Sigmoid colon (tissue), 7 donors: ENCODE measurements around the gene TTC32. TPM values are rescaled to one million over a fixed set of nuclear protein-coding genes. Genes with fewer than 3 reads are reported as not detected.
A peak's percentile ranks its signal among the peaks of the same experiment; 100 is the strongest.

Experiments used
- DNase-seq: peaks from one replicate; pipeline ENCODE4 v3.0.0-alpha.2; 2019
- H3K27ac ChIP-seq, 4 donors: fragments of 200-600 bp; sonication (generic); one replicate each; pipeline ENCODE4 v1.5.1; 2016 to 2019; ENCODE audit warnings: mild to moderate bottlenecking in 1 of 4
- H3K27me3 ChIP-seq, 3 donors: fragments of 200-600 bp; sonication (generic); one replicate each; pipeline ENCODE4 v1.5.1; 2019; ENCODE audit warnings: mild to moderate bottlenecking in 1 of 3
- H3K36me3 ChIP-seq, 4 donors: fragments of 200-600 bp; sonication (generic); one replicate each; pipeline ENCODE4 v1.5.1; 2016 to 2019
- H3K4me1 ChIP-seq, 4 donors: fragments of 200-600 bp; sonication (generic); one replicate each; pipeline ENCODE4 v1.5.1; 2017 to 2019
- H3K4me3 ChIP-seq, 4 donors: fragments of 200-600 bp; sonication (generic); one replicate each; pipeline ENCODE4 v1.5.1; 2017 to 2019; ENCODE audit warnings: mild to moderate bottlenecking in 2 of 4, moderate library complexity in 1 of 4
- H3K9me3 ChIP-seq, 4 donors: fragments of 200-600 bp in 3 of 4; sonication (generic) in 3 of 4; one replicate each; pipeline versions ENCODE4 v1.5.1 to v1.6.1; 2013 to 2019
- EP300 ChIP-seq, 4 donors: sonication (generic); formaldehyde crosslinking; IDR thresholded peaks; one replicate each; pipeline ENCODE4 v1.6.1; 2017; ENCODE audit warnings: antibody characterized with exemption in 4 of 4
- POLR2A ChIP-seq, 2 donors: fragments of 450-650 bp; IDR thresholded peaks; one replicate each; pipeline ENCODE4 v1.6.1; 2016; ENCODE audit warnings: antibody characterized with exemption in 2 of 2, mild to moderate bottlenecking in 2 of 2, moderate library complexity in 2 of 2
- POLR2AphosphoS5 ChIP-seq, 4 donors: sonication (generic); formaldehyde crosslinking; IDR thresholded peaks; one replicate each; pipeline ENCODE4 v1.6.1; 2017; ENCODE audit warnings: antibody characterized with exemption in 4 of 4
- WGBS, 2 donors: extraction: QIAGEN DNeasy Blood & Tissue Kit; methylation state at CpG; one replicate each; pipeline ENCODE4 v1.1.7; 2013; 5-methylcytosine and 5-hydroxymethylcytosine counted together
- intact Hi-C: fragments of 100-400 bp; cut with DNase I; formaldehyde crosslinking; loops from one replicate; pipeline ENCODE4 v1.15.1; 2023
- polyA plus RNA-seq, 3 donors: library from polyadenylated mRNA; stranded (reverse); fragments of 200-250 nt; gene quantifications; one replicate each; pipeline ENCODE4 v1.2.3, GENCODE V29; 2013
- total RNA-seq, 4 donors: library from RNA; depleted of rRNA; stranded (reverse); fragments of >200 nt; gene quantifications; one replicate each; pipeline ENCODE4 v1.1.0, GENCODE V29; 2016
- TF ChIP-seq, protein P1 (sequence below), 4 experiments: fragments of 450-650 bp in 3 of 4; fragments of 200-600 bp in 1 of 4; IDR thresholded peaks; one replicate each; pipeline ENCODE4 v1.5.1; 2016 to 2019; ENCODE audit warnings: antibody characterized with exemption in 4 of 4, mild to moderate bottlenecking in 3 of 4, moderate library complexity in 2 of 4
- donor health status: healthy with polysubstance abuse.
- donor health status: Bipolar disorder and iron deficiency.
- donor health status: healthy.

Gene TTC32
- total and polyA plus RNA-seq, 7 donors: 7.3 to 21.6 (median 12.8) TPM

DNA sequence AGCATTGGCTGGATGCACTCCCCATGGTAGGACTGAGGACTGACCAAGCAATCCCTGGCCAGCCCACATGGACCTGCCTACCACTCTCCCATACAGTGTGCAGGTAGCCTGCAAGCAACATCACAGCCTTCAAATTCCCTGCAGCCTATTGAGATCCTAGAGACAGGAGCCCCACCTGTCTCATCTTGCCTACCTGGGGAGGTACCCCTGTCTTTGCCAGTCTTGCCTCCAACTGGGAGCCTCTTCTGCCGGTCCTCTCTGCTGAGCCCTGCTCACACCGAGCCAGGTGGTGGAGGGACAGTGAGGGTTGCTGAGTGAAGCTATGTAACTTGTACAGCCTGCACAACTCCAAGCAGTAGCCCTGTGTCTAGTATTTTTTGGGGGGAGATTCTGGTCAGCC is 29.9 kb downstream of the TTC32 start:
- DNase-seq: peak; percentile 41
- peaks cover 0 to 10% (median 9%) of the 10 kb centered on the region in 4 donors for H3K4me1 ChIP-seq
- intact Hi-C loops: no loop called here
- H3K9me3 ChIP-seq: no peaks in the 10 kb centered on the region
- WGBS, 2 donors: 95% methylated on average over 2 of the region's 2 CpGs
- TF ChIP-seq, protein P1, sequence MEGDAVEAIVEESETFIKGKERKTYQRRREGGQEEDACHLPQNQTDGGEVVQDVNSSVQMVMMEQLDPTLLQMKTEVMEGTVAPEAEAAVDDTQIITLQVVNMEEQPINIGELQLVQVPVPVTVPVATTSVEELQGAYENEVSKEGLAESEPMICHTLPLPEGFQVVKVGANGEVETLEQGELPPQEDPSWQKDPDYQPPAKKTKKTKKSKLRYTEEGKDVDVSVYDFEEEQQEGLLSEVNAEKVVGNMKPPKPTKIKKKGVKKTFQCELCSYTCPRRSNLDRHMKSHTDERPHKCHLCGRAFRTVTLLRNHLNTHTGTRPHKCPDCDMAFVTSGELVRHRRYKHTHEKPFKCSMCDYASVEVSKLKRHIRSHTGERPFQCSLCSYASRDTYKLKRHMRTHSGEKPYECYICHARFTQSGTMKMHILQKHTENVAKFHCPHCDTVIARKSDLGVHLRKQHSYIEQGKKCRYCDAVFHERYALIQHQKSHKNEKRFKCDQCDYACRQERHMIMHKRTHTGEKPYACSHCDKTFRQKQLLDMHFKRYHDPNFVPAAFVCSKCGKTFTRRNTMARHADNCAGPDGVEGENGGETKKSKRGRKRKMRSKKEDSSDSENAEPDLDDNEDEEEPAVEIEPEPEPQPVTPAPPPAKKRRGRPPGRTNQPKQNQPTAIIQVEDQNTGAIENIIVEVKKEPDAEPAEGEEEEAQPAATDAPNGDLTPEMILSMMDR (IDR thresholded peaks at IDR 0.05): no peak
- TF ChIP-seq POLR2A (IDR thresholded peaks at IDR 0.05): no peak
- no peak overlapping the region for H3K4me3 ChIP-seq
- H3K27me3 ChIP-seq: peaks cover 0 to 17% (median 8%) of the 10 kb centered on the region in 3 donors
- H3K27ac ChIP-seq: no peak overlapping the region
- no peaks in the 10 kb centered on the region for H3K36me3 ChIP-seq

DNA sequence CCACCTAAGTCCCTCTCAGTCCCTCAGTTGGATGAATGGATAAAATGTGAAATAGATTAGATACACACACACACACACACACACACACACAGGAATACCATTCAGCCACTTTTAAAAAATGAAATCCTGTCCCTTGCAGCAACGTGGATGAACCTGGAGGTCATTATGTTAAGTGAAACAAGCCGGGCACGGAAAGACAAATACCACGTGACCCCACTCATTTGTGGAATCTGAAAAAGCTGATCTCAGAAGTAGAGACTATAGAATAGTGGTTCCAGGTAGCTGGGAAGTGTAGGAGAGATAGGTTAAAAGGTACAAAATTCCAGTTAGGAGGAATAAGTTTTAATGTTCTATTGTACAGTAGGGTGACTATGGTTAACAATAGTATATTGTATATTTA is 31.0 kb downstream of the TTC32 start:
- H3K36me3 ChIP-seq: no peaks in the 10 kb centered on the region
- H3K27me3 ChIP-seq: peaks cover 0 to 17% (median 8%) of the 10 kb centered on the region in 3 donors
- TF ChIP-seq POLR2A (IDR thresholded peaks at IDR 0.05): no peak
- TF ChIP-seq, protein P1 (IDR thresholded peaks at IDR 0.05): no peak
- no peak for TF ChIP-seq EP300 (IDR thresholded peaks at IDR 0.05)
- TF ChIP-seq POLR2AphosphoS5 (IDR thresholded peaks at IDR 0.05): no peak
- intact Hi-C loops: no loop called here
- H3K4me3 ChIP-seq: no peak overlapping the region
- peak; percentile 3 for DNase-seq
- no peaks in the 10 kb centered on the region for H3K9me3 ChIP-seq
- WGBS, 2 donors: 78 to 86% methylated on average over 4 of the region's 4 CpGs
- peaks cover 0 to 10% (median 9%) of the 10 kb centered on the region in 4 donors for H3K4me1 ChIP-seq
- no peak overlapping the region for H3K27ac ChIP-seq

DNA sequence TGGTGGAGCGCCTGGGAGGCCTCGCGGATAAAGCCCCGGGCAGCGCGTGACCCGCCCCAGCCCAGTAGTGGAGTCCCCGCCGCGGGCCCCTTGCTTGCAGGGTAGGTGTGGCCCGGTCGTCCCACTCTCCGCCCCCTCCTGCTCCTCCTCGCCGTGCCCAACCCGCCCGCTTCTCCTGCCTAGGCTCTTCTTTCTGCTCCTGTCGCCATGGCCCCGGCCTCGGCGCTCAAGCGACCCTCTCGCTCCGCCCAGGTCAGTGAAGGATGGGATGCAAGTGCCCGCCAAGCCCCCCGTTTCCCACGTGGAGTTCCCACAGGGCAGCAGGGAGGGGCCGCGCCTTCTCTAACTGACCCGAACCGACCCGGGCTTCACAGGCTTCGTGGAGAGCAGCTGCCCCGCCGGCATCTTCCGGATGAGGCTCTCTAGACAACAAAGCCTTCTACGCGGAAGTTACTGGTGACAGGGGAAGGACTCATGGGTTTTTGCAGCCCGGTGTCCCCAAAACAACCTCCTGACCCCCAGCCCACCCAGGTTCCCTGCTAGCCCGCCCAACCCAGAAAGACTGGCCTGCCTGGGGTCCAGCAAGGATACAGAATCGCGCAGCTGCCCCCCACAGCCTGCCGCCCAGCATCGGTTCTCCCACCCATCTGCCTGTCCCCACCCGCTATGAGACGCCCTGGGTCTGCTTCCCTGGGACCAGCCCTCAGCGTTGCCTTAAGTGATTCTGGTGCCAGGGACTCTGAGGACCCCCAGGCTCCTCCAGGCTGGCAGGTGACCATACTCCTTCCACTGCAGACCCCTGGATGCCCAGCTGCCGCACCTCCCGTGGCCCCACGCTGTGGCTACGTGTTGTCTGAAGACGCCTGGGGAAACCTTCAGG is 32.8 kb downstream of the TTC32 start:
- intact Hi-C loops: loop anchor here (10.0 kb wide), 1 partner anchor 894 kb away; no protein-coding TSS in a partner anchor
- Histone ChIP-seq H3K4me1 (peaks cover 0 to 10% (median 9%) of the 10 kb centered on the region in 4 donors), H3K9me3 (no peaks in the 10 kb centered on the region), H3K27me3 (peaks cover 0 to 17% (median 8%) of the 10 kb centered on the region in 3 donors), H3K27ac (no peak overlapping the region), H3K4me3 (peak overlapping the region; percentile 12 to 49 (median 44)), H3K36me3 (no peaks in the 10 kb centered on the region)
- TF ChIP-seq, protein P1 (IDR thresholded peaks at IDR 0.05): no peak
- TF ChIP-seq EP300 (IDR thresholded peaks at IDR 0.05) (no peak), POLR2A (IDR thresholded peaks at IDR 0.05) (no peak), POLR2AphosphoS5 (IDR thresholded peaks at IDR 0.05) (no peak)
- DNase-seq: peak; percentile 78
- 19 to 20% methylated on average over 52 of the region's 52 CpGs for WGBS, 2 donors

DNA sequence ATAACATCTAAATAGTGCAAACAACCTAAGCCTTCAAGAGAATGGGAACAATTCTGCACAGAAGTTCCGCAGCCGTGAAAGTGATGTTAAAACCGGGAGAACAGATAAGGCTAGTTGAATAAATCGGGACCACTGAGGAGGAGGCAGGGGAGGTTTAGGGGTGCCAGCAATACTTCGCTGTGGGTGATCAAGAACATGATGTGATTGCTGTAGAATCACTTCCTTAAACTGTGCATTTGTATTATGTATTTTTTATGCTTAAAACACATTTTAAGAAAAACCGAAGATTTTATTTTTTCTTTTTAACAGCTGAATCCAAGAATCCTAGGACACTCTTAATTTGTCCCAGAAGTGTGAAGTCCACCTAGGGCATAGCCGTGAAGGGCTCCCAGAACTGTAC is 33.6 kb downstream of the TTC32 start:
- intact Hi-C loops: loop anchor here (10.0 kb wide), 1 partner anchor 893 kb away; no protein-coding TSS in a partner anchor
- peaks cover 0 to 18% (median 15%) of the 10 kb centered on the region in 4 donors for H3K4me1 ChIP-seq
- H3K36me3 ChIP-seq: no peaks in the 10 kb centered on the region
- TF ChIP-seq POLR2AphosphoS5 (IDR thresholded peaks at IDR 0.05) (no peak), POLR2A (IDR thresholded peaks at IDR 0.05) (no peak), EP300 (IDR thresholded peaks at IDR 0.05) (no peak)
- TF ChIP-seq, protein P1 (IDR thresholded peaks at IDR 0.05): no peak
- DNase-seq: no peak
- H3K27ac ChIP-seq: no peak overlapping the region
- 68 to 69% methylated on average over 7 of the region's 7 CpGs for WGBS, 2 donors
- peak overlapping the region in 3 of 4 donors; percentile 40 to 49 (median 49) for H3K4me3 ChIP-seq
- H3K27me3 ChIP-seq: peaks cover 0 to 17% (median 8%) of the 10 kb centered on the region in 3 donors
- no peaks in the 10 kb centered on the region for H3K9me3 ChIP-seq
